Renal pelvis (tissue), 3 donors: ENCODE data around the gene BICDL1. TPM values are rescaled to one million over a fixed set of nuclear protein-coding genes. Genes with fewer than 3 reads are reported as not detected.

Experiments
- polyA plus RNA-seq, 3 donors: library from polyadenylated mRNA; unstranded; fragments of 120-200 nt; gene quantifications; one replicate each; pipeline ENCODE4 v1.2.1, GENCODE V29; 2013; ENCODE audit not compliant: insufficient read length in 3 of 3

BICDL1 gene
- polyA plus RNA-seq, 3 donors, result 32.4 to 42.5 (median 37.8) TPM

Other genes starting within 250 kb of the BICDL1 start
- gene CIT, start 111.9 kb upstream of the BICDL1 start, polyA plus RNA-seq, result 10 to 100 TPM; 17.7 to 24.7 (median 22.4) TPM
- 10 to 100 TPM; 35.0 to 38.0 (median 37.9) TPM for gene RAB35, start 127.5 kb downstream of the BICDL1 start, polyA plus RNA-seq
- gene GCN1, start 205.5 kb downstream of the BICDL1 start, polyA plus RNA-seq, result 10 to 100 TPM; 55.3 to 73.2 (median 64.6) TPM
- gene RPLP0, start 211.9 kb downstream of the BICDL1 start, polyA plus RNA-seq, result 1,000 to 10,000 TPM; 2,489 to 3,091 (median 2,771) TPM